GM12878 (cell line): Measurements from ENCODE around the gene C1orf50. TPM values are rescaled to one million over a fixed set of nuclear protein-coding genes. Genes with fewer than 3 reads are reported as not detected.

Experiments used
- ATAC-seq: fragments of 200-7000 bp; cut with Tn5 transposase; 3 replicates; pipeline ENCODE4 v1.9.1; 2020; ENCODE audit warnings: mild to moderate bottlenecking, moderate library complexity
- BruUV-seq: library from RNA; stranded (reverse); fragments of 400-500 nt; replicated peaks from 2 replicates; lab custom pipeline; 2021; lab: Mats Ljungman, UMichigan
- CTCF ChIA-PET: fragments of 300-600 bp; sonication (Branson Sonifier 250); formaldehyde crosslinking; extraction: SDS; loops from one replicate; lab custom pipeline; 2021; ENCODE audit warnings: inconsistent platforms; lab: Yijun Ruan, JAX
- POLR2A ChIA-PET: fragments of 350-600 bp; formaldehyde crosslinking; extraction: SDS; loops from one replicate; lab custom pipeline; 2021; ENCODE audit warnings: inconsistent platforms; lab: Charles Lee
- RAD21 ChIA-PET: fragments of 300-600 bp; sonication (Branson Sonifier 250); formaldehyde crosslinking; loops from one replicate; lab custom pipeline; 2023; ENCODE audit warnings: antibody characterized with exemption; ENCODE audit not compliant: unreplicated experiment; lab: Charles Lee
- SMC1A ChIA-PET: fragments of 300-600 bp; sonication (Branson Sonifier 250); formaldehyde crosslinking; loops from one replicate; lab custom pipeline; 2023; ENCODE audit not compliant: unreplicated experiment, uncharacterized antibody; lab: Charles Lee
- DNase-seq: peaks from one replicate; pipeline ENCODE4 v3.0.0-alpha.2; 2011; ENCODE audit warnings: low read depth, low spot score
- FAIRE-seq: peaks from 3 replicates; lab custom pipeline; 2011; peaks lifted over from hg19 to GRCh38; lab: Jason Lieb, UNC
- H2AFZ ChIP-seq: 2 replicates; pipeline ENCODE4 v1.6.0; 2011; ENCODE audit warnings: low read depth, low read length, control low read depth; ENCODE audit not compliant: control insufficient read depth
- H3K27ac ChIP-seq: 2 replicates; pipeline ENCODE4 v1.5.1; 2011; ENCODE audit warnings: control low read depth; ENCODE audit not compliant: control insufficient read depth, insufficient read depth
- H3K27me3 ChIP-seq, 2 experiments: replicated peaks in 1 of 2; 2 replicates each; pipeline versions ENCODE4 v1.6.0 to v1.6.1; 2011; ENCODE audit warnings: low read length in 1 of 2; ENCODE audit not compliant: control insufficient read depth in 2 of 2, insufficient read depth in 2 of 2
- H3K36me3 ChIP-seq, 2 experiments: 2 replicates each; pipeline ENCODE4 v1.5.1; 2011; ENCODE audit warnings: low read length in 1 of 2; ENCODE audit not compliant: control insufficient read depth in 2 of 2, insufficient read depth in 2 of 2
- H3K4me1 ChIP-seq: 2 replicates; pipeline ENCODE4 v1.6.1; 2011; ENCODE audit warnings: mild to moderate bottlenecking, low read length, moderate library complexity, mixed read lengths; ENCODE audit not compliant: control insufficient read depth, insufficient read depth
- H3K4me2 ChIP-seq: 2 replicates; pipeline ENCODE4 v1.6.0; 2011; ENCODE audit warnings: control low read depth; ENCODE audit not compliant: control insufficient read depth, insufficient read depth
- H3K4me3 ChIP-seq: fragments of 200-600 bp; sonication (generic); 2 replicates; pipeline ENCODE4 v1.5.1; 2016
- H3K79me2 ChIP-seq: 2 replicates; pipeline ENCODE4 v1.6.0; 2011; ENCODE audit warnings: low read length; ENCODE audit not compliant: control insufficient read depth, insufficient read depth
- H3K9ac ChIP-seq: 2 replicates; pipeline ENCODE4 v1.8.0; 2011; ENCODE audit warnings: low read length, control low read depth, mixed read lengths; ENCODE audit not compliant: control insufficient read depth, insufficient read depth
- H3K9me3 ChIP-seq: replicated peaks from 3 replicates; pipeline ENCODE4 v1.5.1; 2011; ENCODE audit warnings: mild to moderate bottlenecking, low read length; ENCODE audit not compliant: control insufficient read depth, insufficient read depth
- H4K20me1 ChIP-seq: 2 replicates; pipeline ENCODE4 v1.6.0; 2011; ENCODE audit not compliant: control insufficient read depth, insufficient read depth
- BHLHE40 ChIP-seq, 2 experiments: fragments of 450-650 bp in 1 of 2; IDR thresholded peaks; 2 replicates each; pipeline ENCODE4 v1.6.1; 2011 to 2017; ENCODE audit warnings: low read depth in 2 of 2, borderline replicate concordance in 1 of 2, improper control_type of control experiment in 1 of 2, low read length in 1 of 2, mild to moderate bottlenecking in 1 of 2
- CBX3 ChIP-seq: fragments of 200-600 bp; sonication (generic); IDR thresholded peaks from 2 replicates; pipeline ENCODE4 v1.6.1; 2016; ENCODE audit warnings: low read depth, borderline replicate concordance
- CHD1 ChIP-seq: IDR thresholded peaks from 2 replicates; pipeline ENCODE4 v1.6.1; 2012; ENCODE audit warnings: low read depth, low read length, improper control_type of control experiment
- HDGF ChIP-seq: fragments of 450-650 bp; IDR thresholded peaks from 2 replicates; pipeline ENCODE4 v1.6.1; 2016; ENCODE audit warnings: antibody characterized with exemption
- JUNB ChIP-seq: IDR thresholded peaks from 2 replicates; pipeline ENCODE4 v1.6.1; 2016; ENCODE audit warnings: antibody characterized with exemption, mild to moderate bottlenecking
- NBN ChIP-seq: fragments of 450-650 bp; IDR thresholded peaks from 2 replicates; pipeline ENCODE4 v1.6.1; 2016
- POLR2AphosphoS2 ChIP-seq: IDR thresholded peaks from 2 replicates; pipeline ENCODE4 v1.6.1; 2011; ENCODE audit warnings: low read depth, mild to moderate bottlenecking, low read length, improper control_type of control experiment, moderate library complexity
- WGBS: methylation state at CpG from one replicate; pipeline ENCODE4 v1.1.6; 2016; ENCODE audit warnings: low lambda C conversion rate; ENCODE audit not compliant: insufficient replicate concordance, insufficient coverage; ENCODE audit errors: missing lambda C conversion rate; 5-methylcytosine and 5-hydroxymethylcytosine counted together
- in situ Hi-C: fragments of 300-500 bp; cut with MboI; formaldehyde crosslinking; loops from 9 replicates; pipeline ENCODE4 v1.14.3; 2018; ENCODE audit warnings: mixed read lengths
- intact Hi-C: fragments of 100-400 bp; cut with micrococcal nuclease; formaldehyde crosslinking; loops from one replicate; pipeline ENCODE4 v1.14.2; 2022; ENCODE audit not compliant: unreplicated experiment
- polyA plus RNA-seq, 11 experiments: library from polyadenylated mRNA; depleted of rRNA in 4 of 11; unstranded in 6 of 11; stranded (reverse) in 5 of 11; fragments of >200 nt; fragmentation: Nextera tagmentation in 4 of 11; fragmentation: Illumina TruSeq in 1 of 11; extraction: Ambion mirVana in 4 of 11; extraction: Trizol in 1 of 11; gene quantifications; 1 replicate in 1 of 11; 2 replicates in 10 of 11; pipeline versions ENCODE4 v1.2.1 to v1.2.3, GENCODE V29; 2011 to 2016; ENCODE audit warnings: inconsistent platforms in 2 of 11, missing spikeins in 2 of 11, low read depth in 1 of 11
- total RNA-seq, 4 experiments: library from RNA; depleted of rRNA in 3 of 4; stranded (reverse); fragments of >200 nt in 3 of 4; fragmentation: Illumina TruSeq in 1 of 4; extraction: Trizol in 1 of 4; gene quantifications; 2 replicates each; pipeline versions ENCODE4 v1.2.1 to v1.2.3, GENCODE V29; 2013 to 2021
- TF ChIP-seq, protein P1 (sequence below): IDR thresholded peaks from 2 replicates; pipeline ENCODE4 v1.6.1; 2011; ENCODE audit warnings: low read depth, mild to moderate bottlenecking, low read length, moderate library complexity, borderline replicate concordance; ENCODE audit errors: extremely low read depth
- TF ChIP-seq, protein P2 (sequence below): IDR thresholded peaks from 2 replicates; pipeline ENCODE4 v1.6.1; 2012; ENCODE audit warnings: low read depth, low read length, improper control_type of control experiment
- TF ChIP-seq, protein P3 (sequence below): fragments of 450-650 bp; IDR thresholded peaks from 2 replicates; pipeline ENCODE4 v1.6.1; 2017; ENCODE audit warnings: antibody characterized with exemption, mild to moderate bottlenecking, moderate library complexity
- TF ChIP-seq, protein P4 (sequence below): IDR thresholded peaks from 2 replicates; pipeline ENCODE4 v1.6.1; 2011; ENCODE audit warnings: low read depth, low read length, improper control_type of control experiment, borderline replicate concordance
- TF ChIP-seq, protein P5 (sequence below): IDR thresholded peaks from 2 replicates; pipeline ENCODE4 v1.6.1; 2012; ENCODE audit warnings: mild to moderate bottlenecking, low read depth, low read length

Gene C1orf50
- total and polyA plus RNA-seq, 10 of the 15 experiments (the other 5 are each of a cell fraction or from before 2014, with no cell fraction given), result 1.2 to 10.7 (median 6.7) TPM

DNA sequence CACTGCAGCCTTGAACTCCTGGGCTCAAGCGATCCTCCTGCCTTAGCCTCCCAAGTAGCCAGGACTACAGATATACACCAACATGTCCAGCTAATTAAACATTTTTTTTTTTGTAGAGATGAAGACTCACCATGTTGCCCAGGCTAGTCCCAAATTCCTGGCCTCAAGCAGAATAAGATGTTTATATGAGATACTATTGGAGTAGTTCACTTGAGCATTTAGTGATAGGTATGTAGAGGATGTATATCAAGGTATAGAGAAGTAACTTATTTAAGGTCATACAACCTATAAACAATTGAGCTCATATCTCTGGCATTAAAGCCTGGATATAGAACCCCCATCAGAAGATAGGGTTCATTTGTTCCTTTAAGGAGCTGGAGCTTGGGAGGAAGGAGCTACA is 13.1 kb downstream of the C1orf50 start (continued):
- no peak for TF ChIP-seq BHLHE40 (IDR thresholded peaks at IDR 0.05; ENCODE audit: borderline replicate concordance in 1 of 2, low read depth in 2 of 2, low read length in 1 of 2)
- no peak for TF ChIP-seq POLR2AphosphoS2
- TF ChIP-seq NBN, result no peak
- no peak for TF ChIP-seq HDGF
- TF ChIP-seq CHD1, result no peak
- TF ChIP-seq, protein P1, sequence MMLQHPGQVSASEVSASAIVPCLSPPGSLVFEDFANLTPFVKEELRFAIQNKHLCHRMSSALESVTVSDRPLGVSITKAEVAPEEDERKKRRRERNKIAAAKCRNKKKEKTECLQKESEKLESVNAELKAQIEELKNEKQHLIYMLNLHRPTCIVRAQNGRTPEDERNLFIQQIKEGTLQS, result no peak
- TF ChIP-seq CBX3, result no peak
- TF ChIP-seq, protein P2, sequence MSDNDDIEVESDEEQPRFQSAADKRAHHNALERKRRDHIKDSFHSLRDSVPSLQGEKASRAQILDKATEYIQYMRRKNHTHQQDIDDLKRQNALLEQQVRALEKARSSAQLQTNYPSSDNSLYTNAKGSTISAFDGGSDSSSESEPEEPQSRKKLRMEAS, result no peak

DNA sequence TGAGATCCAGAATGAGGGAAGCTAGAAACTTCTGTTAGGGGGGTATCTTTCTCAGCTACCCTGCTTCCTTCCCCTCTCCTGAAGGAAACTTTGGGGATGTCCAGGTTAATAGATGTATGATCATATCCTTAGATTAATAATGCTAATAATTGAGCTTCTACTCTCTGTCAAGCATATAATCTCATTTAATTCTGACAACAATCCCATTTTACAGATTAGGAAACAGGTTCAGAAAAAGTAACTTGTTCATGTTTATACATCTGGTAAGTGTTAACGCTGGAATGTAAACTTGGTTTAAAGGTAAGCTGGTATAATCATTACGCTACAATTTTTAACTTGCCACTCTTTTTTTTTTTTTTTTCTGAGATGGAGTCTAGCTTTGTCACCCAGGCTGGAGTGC is 16.0 kb downstream of the C1orf50 start:
- 98% methylated on average over 2 of the region's 2 CpGs for WGBS
- no peak for FAIRE-seq
- Histone ChIP-seq H3K27ac (no peak overlapping the region), H3K4me2 (no peak overlapping the region), H3K27me3 (no peaks in the 10 kb centered on the region), H3K4me1 (peaks cover 8% of the 10 kb centered on the region; the same call in 1 of the 2 replicates), H3K9ac (no peak overlapping the region), H3K79me2 (no peaks in the 10 kb centered on the region), H4K20me1 (no peaks in the 10 kb centered on the region; the same call in 1 of the 2 replicates), H3K36me3 (peaks cover 0 to 6% of the 10 kb centered on the region in 2 experiments; a peak in 1 of 4 replicates), H2AFZ (no peak overlapping the region), H3K4me3 (no peak overlapping the region), H3K9me3 (no peaks in the 10 kb centered on the region)
- ChIA-PET RAD21 (interaction anchor here (1.1 to 1.4 kb wide), 2 partner anchors 149 to 291 kb away, joined by 3 to 4 read pairs; no protein-coding TSS in a partner anchor), SMC1A (interaction anchor here (1.3 kb wide), 1 partner anchor 288 kb away, joined by 3 read pairs; no protein-coding TSS in a partner anchor), POLR2A (no interaction called here), CTCF (interaction anchor here (0.6 to 1.8 kb wide), 5 partner anchors 11 to 290 kb away, joined by 3 to 5 read pairs (median 4); partner anchors contain the start of gene ZNF691)
- in situ Hi-C loops (loop anchor here (5.0 kb wide), 1 partner anchor 284 kb away; no protein-coding TSS in a partner anchor), intact Hi-C loops (no loop called here)
- ATAC-seq, result no peak
- no TSS peak for BruUV-seq
- no peak for DNase-seq
- TF ChIP-seq JUNB, result no peak
- TF ChIP-seq, protein P2, result no peak
- TF ChIP-seq, protein P3, sequence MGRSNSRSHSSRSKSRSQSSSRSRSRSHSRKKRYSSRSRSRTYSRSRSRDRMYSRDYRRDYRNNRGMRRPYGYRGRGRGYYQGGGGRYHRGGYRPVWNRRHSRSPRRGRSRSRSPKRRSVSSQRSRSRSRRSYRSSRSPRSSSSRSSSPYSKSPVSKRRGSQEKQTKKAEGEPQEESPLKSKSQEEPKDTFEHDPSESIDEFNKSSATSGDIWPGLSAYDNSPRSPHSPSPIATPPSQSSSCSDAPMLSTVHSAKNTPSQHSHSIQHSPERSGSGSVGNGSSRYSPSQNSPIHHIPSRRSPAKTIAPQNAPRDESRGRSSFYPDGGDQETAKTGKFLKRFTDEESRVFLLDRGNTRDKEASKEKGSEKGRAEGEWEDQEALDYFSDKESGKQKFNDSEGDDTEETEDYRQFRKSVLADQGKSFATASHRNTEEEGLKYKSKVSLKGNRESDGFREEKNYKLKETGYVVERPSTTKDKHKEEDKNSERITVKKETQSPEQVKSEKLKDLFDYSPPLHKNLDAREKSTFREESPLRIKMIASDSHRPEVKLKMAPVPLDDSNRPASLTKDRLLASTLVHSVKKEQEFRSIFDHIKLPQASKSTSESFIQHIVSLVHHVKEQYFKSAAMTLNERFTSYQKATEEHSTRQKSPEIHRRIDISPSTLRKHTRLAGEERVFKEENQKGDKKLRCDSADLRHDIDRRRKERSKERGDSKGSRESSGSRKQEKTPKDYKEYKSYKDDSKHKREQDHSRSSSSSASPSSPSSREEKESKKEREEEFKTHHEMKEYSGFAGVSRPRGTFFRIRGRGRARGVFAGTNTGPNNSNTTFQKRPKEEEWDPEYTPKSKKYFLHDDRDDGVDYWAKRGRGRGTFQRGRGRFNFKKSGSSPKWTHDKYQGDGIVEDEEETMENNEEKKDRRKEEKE, result no peak
- TF ChIP-seq, protein P4, sequence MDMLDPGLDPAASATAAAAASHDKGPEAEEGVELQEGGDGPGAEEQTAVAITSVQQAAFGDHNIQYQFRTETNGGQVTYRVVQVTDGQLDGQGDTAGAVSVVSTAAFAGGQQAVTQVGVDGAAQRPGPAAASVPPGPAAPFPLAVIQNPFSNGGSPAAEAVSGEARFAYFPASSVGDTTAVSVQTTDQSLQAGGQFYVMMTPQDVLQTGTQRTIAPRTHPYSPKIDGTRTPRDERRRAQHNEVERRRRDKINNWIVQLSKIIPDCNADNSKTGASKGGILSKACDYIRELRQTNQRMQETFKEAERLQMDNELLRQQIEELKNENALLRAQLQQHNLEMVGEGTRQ, result no peak
- TF ChIP-seq, protein P5, sequence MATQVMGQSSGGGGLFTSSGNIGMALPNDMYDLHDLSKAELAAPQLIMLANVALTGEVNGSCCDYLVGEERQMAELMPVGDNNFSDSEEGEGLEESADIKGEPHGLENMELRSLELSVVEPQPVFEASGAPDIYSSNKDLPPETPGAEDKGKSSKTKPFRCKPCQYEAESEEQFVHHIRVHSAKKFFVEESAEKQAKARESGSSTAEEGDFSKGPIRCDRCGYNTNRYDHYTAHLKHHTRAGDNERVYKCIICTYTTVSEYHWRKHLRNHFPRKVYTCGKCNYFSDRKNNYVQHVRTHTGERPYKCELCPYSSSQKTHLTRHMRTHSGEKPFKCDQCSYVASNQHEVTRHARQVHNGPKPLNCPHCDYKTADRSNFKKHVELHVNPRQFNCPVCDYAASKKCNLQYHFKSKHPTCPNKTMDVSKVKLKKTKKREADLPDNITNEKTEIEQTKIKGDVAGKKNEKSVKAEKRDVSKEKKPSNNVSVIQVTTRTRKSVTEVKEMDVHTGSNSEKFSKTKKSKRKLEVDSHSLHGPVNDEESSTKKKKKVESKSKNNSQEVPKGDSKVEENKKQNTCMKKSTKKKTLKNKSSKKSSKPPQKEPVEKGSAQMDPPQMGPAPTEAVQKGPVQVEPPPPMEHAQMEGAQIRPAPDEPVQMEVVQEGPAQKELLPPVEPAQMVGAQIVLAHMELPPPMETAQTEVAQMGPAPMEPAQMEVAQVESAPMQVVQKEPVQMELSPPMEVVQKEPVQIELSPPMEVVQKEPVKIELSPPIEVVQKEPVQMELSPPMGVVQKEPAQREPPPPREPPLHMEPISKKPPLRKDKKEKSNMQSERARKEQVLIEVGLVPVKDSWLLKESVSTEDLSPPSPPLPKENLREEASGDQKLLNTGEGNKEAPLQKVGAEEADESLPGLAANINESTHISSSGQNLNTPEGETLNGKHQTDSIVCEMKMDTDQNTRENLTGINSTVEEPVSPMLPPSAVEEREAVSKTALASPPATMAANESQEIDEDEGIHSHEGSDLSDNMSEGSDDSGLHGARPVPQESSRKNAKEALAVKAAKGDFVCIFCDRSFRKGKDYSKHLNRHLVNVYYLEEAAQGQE, result no peak
